Activated naive CD4-positive, alpha-beta T cell treated with anti-CD3 and anti-CD28 coated beads for 36 hours (primary cell): ENCODE results near the gene DARS1. TPM values are rescaled to one million over a fixed set of nuclear protein-coding genes. Genes with fewer than 3 reads are reported as not detected.
"Not testable (repeated sequence)": the region's sequence is repeated elsewhere in the genome, so short reads cannot be mapped to it uniquely, and the experiment has no call there.

ENCODE experiments used
- CTCF ChIA-PET: fragments of 350-600 bp; sonication (Branson Sonifier 250); formaldehyde crosslinking; loops from one replicate; lab custom pipeline; 2021; ENCODE audit warnings: antibody characterized with exemption; lab: Charles Lee
- DNase-seq: peaks from one replicate; pipeline ENCODE4 v3.0.0-alpha.2; 2020
- H3K27ac Mint-ChIP-seq: one replicate; pipeline ENCODE4 v1.8.0; 2021; ENCODE audit warnings: mild to moderate bottlenecking, mixed read lengths
- H3K27me3 Mint-ChIP-seq: one replicate; pipeline ENCODE4 v1.8.0; 2021; ENCODE audit warnings: low read depth, mixed read lengths
- H3K36me3 Mint-ChIP-seq: one replicate; pipeline ENCODE4 v1.8.0; 2021; ENCODE audit warnings: low read depth, mixed read lengths
- H3K4me1 Mint-ChIP-seq: one replicate; pipeline ENCODE4 v1.8.0; 2021; ENCODE audit warnings: low read depth, mixed read lengths
- H3K4me3 Mint-ChIP-seq: one replicate; pipeline ENCODE4 v1.8.0; 2021; ENCODE audit warnings: mild to moderate bottlenecking, moderate library complexity, mixed read lengths
- H3K9me3 Mint-ChIP-seq: one replicate; pipeline ENCODE4 v1.8.0; 2021; ENCODE audit warnings: mixed read lengths
- intact Hi-C: fragments of 100-400 bp; cut with micrococcal nuclease; formaldehyde crosslinking; loops from one replicate; pipeline ENCODE4 v1.15.1; 2023
- total RNA-seq, 2 experiments: library from RNA; stranded (reverse); gene quantifications; one replicate each; pipeline ENCODE4 v1.2.3, GENCODE V29; 2021

The DARS1 gene
- total RNA-seq, 2 experiments from 2014 or later: 161 to 177 TPM

DNA sequence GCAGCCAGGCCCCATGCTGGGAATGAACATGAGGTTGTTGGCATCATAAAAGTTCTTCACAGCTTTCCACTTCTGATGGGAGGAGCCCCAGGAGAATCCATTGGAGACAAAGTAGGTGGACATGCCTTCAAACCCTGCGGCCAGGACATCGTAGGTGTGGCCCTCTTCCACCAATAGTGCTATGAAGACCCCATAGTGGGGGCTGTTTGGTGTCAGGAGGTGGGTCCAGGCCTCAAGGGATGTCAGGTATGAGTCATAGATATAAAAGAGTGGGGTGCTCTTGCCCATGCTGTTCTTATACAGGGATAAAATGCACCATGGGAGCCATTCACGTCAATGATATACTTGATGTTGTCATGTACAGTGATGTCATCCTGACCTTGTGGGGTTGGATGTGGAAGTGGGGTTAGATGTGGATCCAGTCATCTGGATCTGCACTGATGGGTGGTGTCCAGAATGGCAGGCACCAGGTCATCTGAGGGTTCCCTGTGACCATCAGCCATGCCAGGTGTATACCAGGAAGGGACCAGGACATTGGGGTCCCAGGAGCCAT, 87.1 kb downstream of the DARS1 start:
- Mint-ChIP-seq H3K4me1 (no peaks in the 10 kb centered on the region), H3K9me3 (no peaks in the 10 kb centered on the region), H3K27me3 (no peaks in the 10 kb centered on the region), H3K27ac (no peak overlapping the region), H3K36me3 (peaks cover 1% of the 10 kb centered on the region), H3K4me3 (no peak overlapping the region)
- intact Hi-C loops: no loop called here
- CTCF ChIA-PET: no interaction called here
- no peak for DNase-seq

DNA sequence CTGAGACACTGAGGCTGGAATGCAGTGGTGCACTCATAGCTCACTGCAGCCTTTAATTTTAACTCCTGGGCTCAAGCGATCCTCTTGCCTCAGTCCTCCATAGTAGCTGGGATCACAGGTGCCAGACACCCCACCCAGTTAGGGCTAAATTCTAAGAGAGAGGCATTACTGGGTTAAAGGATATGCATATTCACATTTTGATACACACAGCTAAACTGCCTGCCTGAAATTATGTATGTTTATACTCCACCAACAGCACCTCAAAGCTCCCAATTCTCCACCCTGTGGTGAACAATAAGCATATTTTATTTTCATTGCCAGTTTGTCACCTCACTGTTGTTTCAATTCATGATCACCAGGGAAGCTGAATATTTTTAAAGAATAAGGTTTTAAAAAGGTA, 90.5 kb downstream of the DARS1 start:
- Mint-ChIP-seq H3K4me1 (no peaks in the 10 kb centered on the region), H3K27me3 (no peaks in the 10 kb centered on the region), H3K4me3 (no peak overlapping the region), H3K36me3 (no peaks in the 10 kb centered on the region), H3K9me3 (no peaks in the 10 kb centered on the region), H3K27ac (no peak overlapping the region)
- CTCF ChIA-PET: interaction anchor here (1.1 to 1.5 kb wide), 5 partner anchors 9 to 529 kb away, joined by 3 to 4 read pairs (median 3); no protein-coding TSS in a partner anchor
- DNase-seq: no peak
- intact Hi-C loops: no loop called here

DNA sequence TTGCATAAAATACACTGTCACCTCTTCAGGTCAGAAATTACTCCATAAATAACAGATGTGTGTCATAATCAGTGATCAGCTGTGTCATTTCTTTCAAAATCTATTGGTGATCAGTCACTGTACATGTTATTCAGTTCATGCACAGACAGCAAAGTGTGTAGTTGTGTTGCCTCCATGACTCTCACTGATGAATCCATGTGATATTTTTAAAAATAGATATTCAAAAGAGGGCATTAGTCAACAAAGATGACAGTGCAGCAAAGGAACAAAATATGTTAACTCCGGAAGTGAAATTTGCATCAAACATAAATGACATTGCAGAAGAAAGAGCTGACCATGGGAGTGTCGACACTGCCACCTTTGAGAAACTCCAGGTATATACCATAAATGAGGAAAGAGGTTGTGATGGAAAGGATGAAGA, 92.0 kb downstream of the DARS1 start:
- Mint-ChIP-seq H3K27ac (no peak overlapping the region), H3K36me3 (no peaks in the 10 kb centered on the region), H3K4me1 (no peaks in the 10 kb centered on the region), H3K4me3 (no peak overlapping the region), H3K27me3 (no peaks in the 10 kb centered on the region), H3K9me3 (no peaks in the 10 kb centered on the region)
- intact Hi-C loops: no loop called here
- CTCF ChIA-PET: interaction anchor here (0.7 to 1.4 kb wide), 2 partner anchors 11 to 491 kb away, joined by 4 read pairs; no protein-coding TSS in a partner anchor
- no peak for DNase-seq

DNA sequence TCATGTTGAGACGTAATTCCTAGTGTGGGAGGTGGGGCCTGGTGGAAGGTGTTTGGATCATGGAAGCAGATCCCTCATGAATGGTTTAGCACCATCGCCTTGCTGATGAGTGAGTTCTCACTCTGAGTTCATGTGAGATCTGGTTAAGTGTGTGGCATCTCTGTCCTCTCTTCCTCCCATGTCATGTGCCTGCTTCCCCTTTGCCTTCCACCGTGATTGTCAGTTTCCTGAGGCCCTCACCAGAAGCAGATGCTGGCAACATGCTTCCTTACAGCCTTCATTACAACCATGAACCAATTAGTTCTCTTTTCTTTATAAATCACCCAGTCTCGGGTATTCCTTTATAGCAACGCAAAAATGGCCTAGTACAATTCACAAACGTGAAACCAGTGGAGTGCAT, 94.6 kb downstream of the DARS1 start:
- DNase-seq: no peak
- Mint-ChIP-seq H3K27me3 (no peaks in the 10 kb centered on the region), H3K27ac (no peak overlapping the region), H3K36me3 (no peaks in the 10 kb centered on the region), H3K4me3 (no peak overlapping the region), H3K9me3 (no peaks in the 10 kb centered on the region), H3K4me1 (no peaks in the 10 kb centered on the region)
- CTCF ChIA-PET: no interaction called here
- intact Hi-C loops: no loop called here

DNA sequence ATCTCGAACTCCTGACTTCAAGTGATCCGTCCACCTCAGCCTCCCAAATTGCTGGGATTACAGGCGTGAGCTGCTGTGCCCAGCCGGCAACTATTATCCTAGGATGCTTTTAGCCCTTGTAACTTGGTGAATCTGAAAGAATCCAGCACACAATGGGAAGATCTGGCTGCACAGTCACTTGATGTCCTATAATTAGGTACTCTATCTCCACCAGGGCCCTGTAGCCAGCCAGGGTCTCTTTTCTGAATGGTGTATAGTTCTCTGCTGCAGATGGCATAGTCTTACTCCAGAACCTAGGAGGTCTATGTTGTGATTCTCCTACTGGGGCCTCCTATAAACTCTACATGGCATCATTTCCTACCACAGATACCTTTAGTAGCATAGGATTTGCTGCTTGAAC, 95.3 kb downstream of the DARS1 start:
- no peaks in the 10 kb centered on the region for H3K4me1 Mint-ChIP-seq
- intact Hi-C loops: no loop called here
- H3K4me3 Mint-ChIP-seq: no peak overlapping the region
- H3K27ac Mint-ChIP-seq: no peak overlapping the region
- DNase-seq: no peak
- H3K9me3 Mint-ChIP-seq: no peaks in the 10 kb centered on the region
- no peaks in the 10 kb centered on the region for H3K27me3 Mint-ChIP-seq
- CTCF ChIA-PET: no interaction called here
- H3K36me3 Mint-ChIP-seq: no peaks in the 10 kb centered on the region

DNA sequence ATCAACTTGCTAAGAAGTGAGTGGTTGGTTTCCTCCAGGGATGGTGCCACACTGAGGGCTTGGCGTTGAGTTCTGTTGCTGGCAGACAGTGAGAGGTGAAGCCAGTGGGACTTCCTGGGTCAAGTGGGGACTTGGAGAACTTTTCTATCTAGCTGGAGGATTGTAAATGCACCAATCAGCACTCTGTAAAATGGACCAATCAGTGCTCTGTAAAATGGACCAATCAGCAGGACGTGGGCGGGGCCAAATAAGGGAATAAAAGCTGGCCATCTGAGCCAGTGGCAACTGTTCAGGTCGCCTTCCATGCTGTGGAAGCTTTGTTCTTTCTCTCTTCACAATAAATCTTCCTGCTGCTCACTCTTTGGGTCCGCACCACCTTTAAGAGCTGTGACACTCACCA, 96.8 kb downstream of the DARS1 start:
- CTCF ChIA-PET, DNase-seq, H3K4me1 Mint-ChIP-seq, H3K27ac Mint-ChIP-seq, intact Hi-C loops, H3K4me3 Mint-ChIP-seq, H3K36me3 Mint-ChIP-seq, H3K9me3 Mint-ChIP-seq, H3K27me3 Mint-ChIP-seq: not testable (repeated sequence)

DNA sequence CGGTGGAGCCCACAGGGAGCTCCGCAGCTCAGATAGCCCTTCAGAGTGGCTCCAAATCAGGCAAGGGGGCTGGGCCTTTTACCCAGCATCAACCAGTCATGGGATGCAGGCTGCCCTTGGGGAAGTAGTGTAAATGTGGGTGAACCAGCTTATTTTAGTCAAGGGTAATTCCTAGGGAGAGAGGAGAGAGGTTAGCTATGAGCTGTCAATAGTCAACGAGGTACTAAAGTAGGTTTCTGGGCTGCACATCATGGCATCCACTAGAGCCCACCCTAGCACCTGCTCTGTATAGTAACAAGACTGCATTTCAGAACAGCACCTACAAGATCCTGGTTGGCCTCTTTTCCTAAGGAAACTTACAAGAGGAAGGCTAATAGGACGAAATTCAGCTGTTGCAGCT, 99.7 kb downstream of the DARS1 start:
- DNase-seq: no peak
- Mint-ChIP-seq H3K27ac (no peak overlapping the region), H3K36me3 (no peaks in the 10 kb centered on the region), H3K9me3 (no peaks in the 10 kb centered on the region), H3K4me3 (no peak overlapping the region), H3K27me3 (no peaks in the 10 kb centered on the region), H3K4me1 (no peaks in the 10 kb centered on the region)
- intact Hi-C loops: no loop called here
- CTCF ChIA-PET: no interaction called here

DNA sequence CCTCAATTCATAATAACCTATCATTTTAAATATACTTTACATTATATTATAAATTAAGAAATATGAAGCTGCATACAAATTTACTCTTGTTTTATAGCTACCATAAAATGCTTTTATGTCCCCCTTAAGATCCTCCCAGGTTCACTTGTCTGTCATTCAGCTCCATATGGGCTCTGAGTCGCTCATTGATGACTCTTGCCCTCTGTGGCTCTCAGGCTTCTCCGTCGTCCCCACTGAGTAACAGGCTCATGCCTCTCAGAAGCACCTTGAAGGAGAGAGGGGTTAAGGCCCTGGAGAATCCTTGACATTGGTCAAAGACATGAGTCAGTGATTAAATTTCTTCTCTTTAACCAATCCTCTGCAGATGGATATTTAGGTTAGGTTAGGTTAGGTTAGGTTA, 103.0 kb downstream of the DARS1 start:
- H3K4me1 Mint-ChIP-seq: peaks cover 3% of the 10 kb centered on the region
- no peak overlapping the region for H3K4me3 Mint-ChIP-seq
- no peak for DNase-seq
- no peaks in the 10 kb centered on the region for H3K9me3 Mint-ChIP-seq
- no peak overlapping the region for H3K27ac Mint-ChIP-seq
- CTCF ChIA-PET: interaction anchor here (1.0 kb wide), 1 partner anchor 32 kb away, joined by 4 read pairs; no protein-coding TSS in a partner anchor
- intact Hi-C loops: no loop called here
- H3K27me3 Mint-ChIP-seq: no peaks in the 10 kb centered on the region
- no peaks in the 10 kb centered on the region for H3K36me3 Mint-ChIP-seq

DNA sequence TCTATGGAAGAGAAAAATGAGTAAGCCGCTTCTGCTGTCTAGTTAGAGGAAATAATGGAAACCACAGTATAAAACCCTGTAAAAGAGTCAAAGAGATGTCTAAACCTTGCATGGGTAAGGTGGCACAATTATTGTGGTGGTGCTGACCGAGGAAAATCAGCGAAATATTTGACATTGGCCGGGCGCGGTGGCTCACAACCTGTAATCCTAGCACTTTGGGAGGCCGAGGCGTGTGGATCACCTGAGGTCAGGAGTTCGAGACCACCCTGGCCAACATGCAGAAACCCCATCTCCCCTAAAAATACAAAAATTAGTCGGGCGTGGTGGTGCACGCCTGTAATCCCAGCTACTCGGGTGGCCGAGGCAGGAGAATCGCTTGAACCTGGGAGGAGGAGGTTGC, 108.7 kb downstream of the DARS1 start:
- intact Hi-C loops: loop anchor here (1.0 to 2.0 kb wide), 10 partner anchors 56 to 958 kb away; partner anchors contain the start of genes CCNT2, DARS1, R3HDM1 and RAB3GAP1
- Mint-ChIP-seq H3K27ac (peak overlapping the region; percentile 99), H3K36me3 (peaks cover 44% of the 10 kb centered on the region), H3K4me3 (peak overlapping the region; percentile 91), H3K4me1 (peaks cover 34% of the 10 kb centered on the region)
- CTCF ChIA-PET: interaction anchor here (2.4 kb wide), 1 partner anchor 505 kb away, joined by 6 read pairs; no protein-coding TSS in a partner anchor
- H3K9me3 Mint-ChIP-seq, DNase-seq, H3K27me3 Mint-ChIP-seq: not testable (repeated sequence)

DNA sequence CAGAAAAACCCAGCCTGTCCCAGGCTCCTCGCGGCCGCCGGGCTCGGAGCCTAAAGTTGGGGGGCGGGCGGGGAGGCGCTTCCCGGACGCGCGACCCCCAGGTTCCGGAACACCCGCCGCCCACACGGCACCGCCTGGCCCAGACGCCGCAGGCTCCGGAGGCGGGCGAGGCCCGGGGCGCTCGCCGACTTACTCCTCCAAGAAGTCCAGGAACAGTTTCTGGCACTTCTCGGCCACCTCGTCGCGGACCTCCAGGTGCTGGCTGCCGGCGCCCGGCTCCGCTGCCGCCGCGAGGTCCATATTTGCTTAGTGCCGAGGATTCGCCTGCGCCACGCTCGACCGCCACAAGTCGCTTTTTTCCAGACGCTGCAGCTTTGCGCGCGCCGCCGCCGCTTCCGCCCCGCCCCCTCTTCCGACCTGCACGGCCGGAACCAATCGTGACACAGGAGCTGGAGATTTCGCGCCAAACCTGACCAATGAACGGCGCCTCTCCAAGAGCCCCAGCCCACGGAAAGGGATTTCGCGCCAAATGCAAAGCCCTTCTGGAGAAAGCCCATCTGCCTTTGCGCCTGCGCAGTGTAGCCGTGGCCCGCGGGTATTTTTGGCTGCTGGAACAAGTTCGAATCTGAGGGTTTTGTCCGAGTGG, 109.2 kb downstream of the DARS1 start, which contains the start of gene MCM6:
MCM6 (minus strand) TSS at position 378 of the 646 bp plus-strand sequence; CDS start at position 300, 78 bp downstream.
- peaks cover 49% of the 10 kb centered on the region for H3K36me3 Mint-ChIP-seq
- H3K4me3 Mint-ChIP-seq: peak within 1 kb of the TSS; percentile 91
- CTCF ChIA-PET: interaction anchor here (0.7 to 2.4 kb wide), 5 partner anchors 21 to 506 kb away, joined by 3 to 6 read pairs (median 3); no protein-coding TSS in a partner anchor
- no peaks in the 10 kb centered on the region for H3K27me3 Mint-ChIP-seq
- intact Hi-C loops: loop anchor here (1.0 to 2.0 kb wide), 10 partner anchors 56 to 958 kb away; partner anchors contain the start of genes CCNT2, DARS1, R3HDM1 and RAB3GAP1
- peak; percentile 100 for DNase-seq
- peaks cover 39% of the 10 kb centered on the region for H3K4me1 Mint-ChIP-seq
- no peaks in the 10 kb centered on the region for H3K9me3 Mint-ChIP-seq
- peak within 1 kb of the TSS; percentile 99 for H3K27ac Mint-ChIP-seq

DNA sequence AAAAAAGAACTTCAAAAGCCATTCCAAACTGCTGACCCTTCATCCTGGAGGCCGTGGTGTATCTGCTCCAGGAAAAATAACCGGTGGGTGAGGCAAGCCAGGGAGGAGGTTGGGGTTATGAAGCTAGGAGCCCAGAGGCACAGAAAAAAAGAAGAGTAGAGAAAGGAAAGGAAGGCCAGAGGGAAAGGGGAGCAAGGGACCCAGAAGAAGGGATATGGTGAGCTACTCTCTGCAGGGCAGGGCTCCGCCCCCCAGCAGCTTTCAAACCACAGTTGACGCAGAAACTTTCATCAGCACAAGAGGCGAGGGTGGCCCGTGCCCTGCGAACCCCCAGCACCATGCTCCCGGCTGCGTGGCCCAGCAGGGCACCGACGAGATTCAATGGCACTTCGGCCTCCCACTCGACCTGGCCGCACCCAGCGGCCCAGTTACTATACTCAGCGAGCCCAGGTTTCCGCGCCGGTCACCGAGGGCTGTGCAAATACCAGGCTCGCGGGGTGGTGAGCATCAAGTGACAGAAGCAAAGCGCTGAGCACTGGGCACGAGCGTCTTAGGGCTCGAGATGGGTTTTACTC, 109.8 kb downstream of the DARS1 start:
- peaks cover 55% of the 10 kb centered on the region for H3K36me3 Mint-ChIP-seq
- peaks cover 46% of the 10 kb centered on the region for H3K4me1 Mint-ChIP-seq
- H3K9me3 Mint-ChIP-seq: no peaks in the 10 kb centered on the region
- CTCF ChIA-PET: interaction anchor here (0.7 to 2.4 kb wide), 5 partner anchors 21 to 506 kb away, joined by 3 to 6 read pairs (median 3); no protein-coding TSS in a partner anchor
- intact Hi-C loops: loop anchor here (1.0 to 2.0 kb wide), 11 partner anchors 27 to 957 kb away; partner anchors contain the start of genes CCNT2, DARS1, R3HDM1 and RAB3GAP1
- peak overlapping the region; percentile 91 for H3K4me3 Mint-ChIP-seq
- no peaks in the 10 kb centered on the region for H3K27me3 Mint-ChIP-seq
- peak; percentile 81 for DNase-seq
- peak overlapping the region; percentile 95 for H3K27ac Mint-ChIP-seq

DNA sequence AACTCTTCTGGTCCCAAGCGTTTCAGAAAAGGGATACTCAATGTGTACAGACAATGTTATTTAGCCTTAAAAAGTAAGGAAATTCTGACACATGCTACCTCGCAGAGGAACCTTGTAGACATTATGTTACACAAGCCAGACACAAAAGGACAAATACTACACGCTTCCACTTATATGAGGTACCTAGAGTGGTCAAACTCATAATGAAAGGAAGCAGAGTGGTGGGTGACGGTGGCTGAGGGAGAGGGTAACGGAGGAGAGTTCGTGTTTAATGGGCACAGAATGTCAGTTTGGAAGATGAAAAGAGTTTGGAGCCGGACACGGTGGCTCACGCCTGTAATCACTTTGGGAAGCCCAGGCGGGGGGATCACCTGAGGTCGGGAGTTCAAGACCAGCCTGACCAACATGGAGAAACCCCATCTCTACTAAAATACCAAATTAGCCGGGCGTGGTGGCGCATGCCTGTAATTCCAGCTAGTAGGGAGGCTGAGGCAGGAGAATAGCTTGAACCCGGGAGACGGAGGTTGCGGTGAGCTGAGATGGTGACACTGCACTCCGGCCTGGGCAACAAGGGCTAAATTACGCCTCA, 110.6 kb downstream of the DARS1 start:
- intact Hi-C loops: loop anchor here (2.0 to 5.0 kb wide), 2 partner anchors 26 to 38 kb away; partner anchors contain the start of gene LCT
- Mint-ChIP-seq H3K4me1 (peaks cover 50% of the 10 kb centered on the region), H3K27ac (peak overlapping the region; percentile 95), H3K4me3 (peak overlapping the region; percentile 91), H3K36me3 (peaks cover 63% of the 10 kb centered on the region), H3K27me3 (no peaks in the 10 kb centered on the region), H3K9me3 (no peaks in the 10 kb centered on the region)
- CTCF ChIA-PET: interaction anchor here (1.4 to 2.4 kb wide), 3 partner anchors 20 to 510 kb away, joined by 3 to 6 read pairs (median 4); no protein-coding TSS in a partner anchor
- DNase-seq: no peak
